ENCODE results near the gene AUTS2.
A peak's percentile ranks its signal among the peaks of the same experiment; 100 is the strongest.
"Not testable (repeated sequence)": the region's sequence is repeated elsewhere in the genome, so short reads cannot be mapped to it uniquely, and the experiment has no call there.

Gene AUTS2

GRCh38 chr7:70343519-70343918 is 745.2 kb downstream of the AUTS2 start:
- DNase-seq: no peak

GRCh38 chr7:70344726-70345125 is 746.5 kb downstream of the AUTS2 start:
- no peak for DNase-seq

GRCh38 chr7:70346844-70347462 is 748.7 kb downstream of the AUTS2 start:
- DNase-seq: no peak

GRCh38 chr7:70347463-70348254 is 749.4 kb downstream of the AUTS2 start:
- no peak for DNase-seq

- DNase-seq: no peak
Observed at GRCh38 chr7:70349031-70349430, 750.8 kb downstream of the AUTS2 start.

GRCh38 chr7:70349819-70350218 is 751.5 kb downstream of the AUTS2 start:
- no peak for DNase-seq

GRCh38 chr7:70352088-70352487 is 753.8 kb downstream of the AUTS2 start:
- DNase-seq: no peak

- DNase-seq: no peak
Observed at GRCh38 chr7:70352906-70353305, 754.6 kb downstream of the AUTS2 start.

GRCh38 chr7:70353330-70353945 is 755.2 kb downstream of the AUTS2 start:
- no peak for DNase-seq

- no peak for DNase-seq
Observed at GRCh38 chr7:70353946-70354335, 755.7 kb downstream of the AUTS2 start.

GRCh38 chr7:70354409-70355169 is 756.3 kb downstream of the AUTS2 start:
- DNase-seq: no peak

- DNase-seq: no peak
Observed at GRCh38 chr7:70355198-70356020, 757.1 kb downstream of the AUTS2 start.

- DNase-seq: peak; percentile 70
Observed at GRCh38 chr7:70356085-70356786, 758.0 kb downstream of the AUTS2 start.

GRCh38 chr7:70356787-70357328 is 758.6 kb downstream of the AUTS2 start:
- no peak for DNase-seq

GRCh38 chr7:70360557-70360956 is 762.3 kb downstream of the AUTS2 start:
- no peak for DNase-seq

GRCh38 chr7:70361821-70362220 is 763.5 kb downstream of the AUTS2 start:
- DNase-seq: no peak

- not testable (repeated sequence) for DNase-seq
Observed at GRCh38 chr7:70364393-70364792, 766.1 kb downstream of the AUTS2 start.

GRCh38 chr7:70371652-70372051 is 773.4 kb downstream of the AUTS2 start:
- no peak for DNase-seq

GRCh38 chr7:70372768-70373515 is 774.7 kb downstream of the AUTS2 start:
- no peak for DNase-seq

- DNase-seq: no peak
Observed at GRCh38 chr7:70374772-70375533, 776.7 kb downstream of the AUTS2 start.

Measured in NCI-H2081 treated with DMSO at 0.1 percent for 48 hours (cell line).